Measurements from ENCODE around the gene KRT1.

The KRT1 gene

DNA sequence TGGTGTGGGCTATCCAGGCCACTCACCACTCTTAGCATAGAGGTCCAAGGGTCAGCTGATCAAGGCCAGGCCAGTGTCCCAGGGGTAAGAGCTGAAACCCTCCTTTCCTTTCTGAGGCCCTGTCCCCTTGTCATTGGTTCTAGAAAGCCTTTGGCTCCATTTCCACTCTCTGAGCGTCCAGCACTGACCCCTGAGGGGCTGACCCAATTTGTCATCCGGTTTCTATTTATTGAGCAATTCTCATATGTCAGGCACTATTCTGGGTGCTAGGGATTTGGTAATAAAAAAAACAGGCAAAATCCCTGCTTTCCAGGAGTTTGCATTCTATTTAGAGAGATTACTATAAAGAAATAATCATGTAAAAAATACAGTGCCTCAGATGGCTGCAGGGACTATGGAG is 19.8 kb upstream of the KRT1 start:
- H3K4me3 ChIP-seq (ENCODE audit: low read depth, low read length), result no peak overlapping the region

DNA sequence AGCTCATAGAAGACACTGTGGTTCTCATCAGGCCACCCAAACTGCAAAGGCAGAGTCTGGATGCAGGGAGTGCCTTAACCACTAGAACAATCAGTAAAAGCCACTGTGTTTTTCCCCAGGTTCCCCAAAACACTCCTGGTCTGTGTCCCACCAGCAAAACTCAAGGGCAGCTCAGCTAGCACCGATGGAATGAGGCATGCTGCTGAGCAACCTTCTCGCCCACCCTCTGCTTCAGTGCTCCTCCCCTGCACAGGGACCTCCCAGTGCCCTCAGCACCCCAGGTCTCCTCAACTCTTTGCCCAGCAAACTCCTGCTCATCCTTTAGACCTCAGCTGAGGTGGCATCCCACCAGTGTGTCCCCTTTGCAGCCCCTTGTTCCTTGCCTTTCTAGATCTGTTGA is 19.2 kb upstream of the KRT1 start:
- no peak overlapping the region for H3K4me3 ChIP-seq (ENCODE audit: low read depth, low read length)
- DNase-seq (ENCODE audit: low read depth), result no peak

More for the DNA sequence above, 19.8 kb upstream of the KRT1 start:
- no peak for DNase-seq (ENCODE audit: low read depth)

DNA sequence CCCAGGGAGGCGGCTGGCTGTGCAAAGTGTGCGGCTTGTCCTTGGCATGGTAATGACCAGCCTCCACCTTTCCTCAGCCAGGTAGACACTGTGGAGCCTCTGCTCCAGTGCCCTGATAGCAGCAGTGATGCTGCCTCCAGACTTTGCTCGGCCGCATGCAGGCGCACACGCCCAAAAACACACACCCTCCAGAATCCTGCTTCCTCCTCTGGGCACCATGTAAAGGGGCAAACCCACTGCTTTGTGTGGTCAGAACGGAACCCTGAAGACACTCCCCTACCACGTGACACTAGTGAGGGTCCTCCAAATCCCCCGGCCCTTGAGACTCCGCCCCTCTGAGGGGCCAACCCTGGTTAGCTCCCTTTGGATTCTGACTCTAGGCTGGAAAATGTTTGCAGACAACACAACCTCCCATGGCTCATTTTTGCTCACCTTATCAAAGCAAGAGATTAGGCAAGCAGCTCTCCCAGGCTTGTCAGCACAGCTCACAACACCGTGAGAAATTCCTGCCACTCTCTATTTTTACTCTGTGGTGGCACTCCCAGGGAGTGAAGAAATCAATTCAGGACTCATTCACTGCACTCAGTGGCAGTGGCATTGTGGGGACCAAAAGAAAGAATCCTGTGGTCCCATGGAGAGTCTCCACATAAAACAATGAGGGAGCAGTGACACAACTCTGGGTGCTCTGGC is 18.6 kb upstream of the KRT1 start:
- no peak overlapping the region for H3K4me3 ChIP-seq (ENCODE audit: low read depth, low read length)
- DNase-seq (ENCODE audit: low read depth), result no peak

DNA sequence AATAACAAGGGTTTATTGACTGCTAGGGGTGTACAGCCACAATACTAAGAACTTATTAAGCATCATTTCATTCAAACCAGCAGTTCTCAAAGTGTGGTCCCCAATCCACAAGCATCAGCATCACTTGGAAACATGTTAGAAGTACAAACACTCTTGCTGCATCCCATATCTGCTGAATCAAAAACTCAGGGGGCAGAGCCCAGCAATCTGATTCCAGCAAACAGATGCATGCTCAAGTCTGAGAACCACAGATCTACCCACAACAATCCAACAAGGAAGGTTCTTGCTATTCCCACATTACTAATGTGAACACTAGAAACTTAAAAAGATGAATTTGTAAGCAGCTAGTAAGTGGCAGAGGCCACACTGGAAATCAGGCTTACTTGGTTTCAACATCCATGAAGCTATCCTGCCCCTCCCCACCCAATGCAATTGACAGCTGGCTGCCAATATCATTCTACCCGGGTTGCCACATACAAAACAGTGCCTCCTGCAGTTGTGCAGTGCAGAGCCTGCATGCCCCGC is 16.9 kb upstream of the KRT1 start:
- H3K4me3 ChIP-seq (ENCODE audit: low read depth, low read length), result no peak overlapping the region
- no peak for DNase-seq (ENCODE audit: low read depth)

DNA sequence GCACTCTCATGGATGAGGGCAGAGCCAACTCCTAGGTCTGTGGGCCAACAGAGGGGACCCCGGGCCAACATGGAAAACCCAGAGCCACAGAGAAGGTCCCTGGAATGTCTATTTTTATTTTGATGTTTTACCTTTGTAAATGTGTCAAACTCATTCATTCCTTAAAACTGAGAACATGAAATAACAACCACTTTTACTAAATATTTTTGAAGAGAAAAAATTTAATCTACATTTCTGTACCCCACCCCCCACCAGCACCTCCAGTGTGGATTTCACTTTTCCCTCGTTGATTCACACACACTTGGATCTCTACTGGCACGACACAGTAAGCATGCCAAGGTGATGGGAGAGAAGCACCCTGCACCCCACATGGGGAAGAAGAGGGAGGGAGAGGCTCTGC is 16.4 kb upstream of the KRT1 start:
- DNase-seq (ENCODE audit: low read depth), result no peak
- H3K4me3 ChIP-seq (ENCODE audit: low read depth, low read length), result no peak overlapping the region

DNA sequence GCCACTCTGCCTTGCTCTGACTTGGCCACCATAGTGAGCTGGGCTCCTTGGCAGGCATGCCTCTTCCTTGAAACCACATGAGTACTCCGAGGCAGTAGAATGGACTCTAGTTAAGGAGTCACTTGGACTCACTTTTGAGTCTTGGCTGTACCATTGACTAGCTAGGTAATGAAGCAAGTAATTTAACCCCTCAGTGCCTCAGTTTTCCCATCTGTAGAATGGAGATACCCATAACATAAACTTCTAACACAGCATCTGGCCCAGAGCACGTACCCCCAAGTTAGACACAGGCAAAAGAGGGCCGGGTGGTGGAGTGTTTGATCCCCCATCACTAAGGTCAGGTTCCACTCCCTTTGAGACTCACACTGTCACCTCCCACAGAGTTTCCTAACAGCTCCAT is 14.8 kb upstream of the KRT1 start:
- H3K4me3 ChIP-seq (ENCODE audit: low read depth, low read length), result no peak overlapping the region
- DNase-seq (ENCODE audit: low read depth), result no peak

DNA sequence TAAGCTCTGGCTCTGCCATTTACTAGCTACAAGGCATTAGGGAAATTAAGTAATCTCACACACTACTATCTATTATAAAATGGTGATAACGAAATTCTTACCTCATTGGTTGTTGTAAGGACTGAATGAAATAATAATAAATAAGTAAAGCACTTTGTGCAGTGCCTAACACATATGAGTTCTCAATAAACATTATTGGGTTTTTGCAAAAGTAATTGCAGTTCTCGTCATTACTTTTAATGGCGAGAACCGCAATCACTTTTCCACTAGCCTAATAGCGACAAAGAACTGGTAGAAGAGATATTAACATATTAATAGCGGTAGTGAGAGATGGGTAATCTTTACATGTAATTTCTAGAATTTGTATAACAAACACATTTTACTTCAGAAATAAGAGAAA is 13.9 kb upstream of the KRT1 start:
- DNase-seq (ENCODE audit: low read depth), result no peak
- H3K4me3 ChIP-seq (ENCODE audit: low read depth, low read length), result no peak overlapping the region

DNA sequence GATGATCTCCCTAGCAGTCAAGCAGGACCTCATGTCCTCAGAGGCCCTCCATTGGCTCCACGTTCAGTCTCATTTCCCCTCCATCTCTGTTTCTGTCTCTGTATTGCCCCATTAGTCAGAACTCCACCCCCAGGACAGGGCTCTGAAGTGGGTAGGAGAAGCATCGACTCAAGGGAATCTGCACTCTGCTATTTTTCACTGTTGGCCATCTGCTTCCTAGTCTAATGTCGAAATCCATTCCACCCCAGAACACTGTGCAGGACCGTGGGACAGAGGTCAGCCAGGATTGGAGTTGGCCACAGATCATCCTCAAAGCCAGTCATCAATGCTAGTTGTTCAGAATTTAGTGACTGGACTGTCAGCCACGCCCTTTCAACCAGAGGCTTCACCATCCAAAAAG is 13.1 kb upstream of the KRT1 start:
- DNase-seq (ENCODE audit: low read depth), result no peak
- H3K4me3 ChIP-seq (ENCODE audit: low read depth, low read length), result no peak overlapping the region

DNA sequence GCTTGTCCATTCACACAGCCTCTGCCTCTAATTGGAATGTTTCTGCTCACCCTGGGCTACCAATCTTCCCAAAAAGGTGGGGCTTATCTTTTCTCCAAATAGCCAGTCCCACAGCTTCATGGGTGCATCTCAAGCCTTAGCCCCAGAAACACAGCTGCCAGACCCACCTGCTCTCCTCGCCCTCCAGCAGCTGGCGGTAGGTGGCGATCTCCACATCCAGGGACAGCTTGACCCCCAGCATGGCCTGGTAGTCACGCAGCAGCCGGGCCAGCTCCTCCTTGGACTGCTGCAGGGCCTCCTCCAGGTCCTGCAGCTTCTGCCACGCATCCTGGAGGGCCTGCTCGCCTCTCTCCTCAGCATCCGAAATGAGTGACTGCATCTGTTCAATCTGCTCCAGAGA is 12.0 kb upstream of the KRT1 start:
- H3K4me3 ChIP-seq (ENCODE audit: low read depth, low read length), result no peak overlapping the region
- DNase-seq (ENCODE audit: low read depth), result no peak

DNA sequence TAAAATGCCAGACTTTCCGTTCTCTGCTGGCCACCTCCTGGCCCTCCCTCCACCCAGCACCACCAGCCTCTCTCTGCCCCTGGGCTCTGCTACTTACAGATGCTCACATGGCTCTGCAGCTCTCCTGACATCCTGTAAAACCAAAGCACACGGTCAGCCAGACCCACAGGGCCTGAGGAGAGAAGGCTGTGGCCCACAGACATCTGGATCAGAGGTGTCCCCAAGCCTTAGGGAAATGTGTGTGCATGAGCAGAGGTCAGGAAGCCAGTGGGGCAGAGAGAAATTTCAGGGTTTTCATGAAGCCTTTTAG is 11.6 kb upstream of the KRT1 start:
- H3K4me3 ChIP-seq (ENCODE audit: low read depth, low read length), result no peak overlapping the region
- no peak for DNase-seq (ENCODE audit: low read depth)

DNA sequence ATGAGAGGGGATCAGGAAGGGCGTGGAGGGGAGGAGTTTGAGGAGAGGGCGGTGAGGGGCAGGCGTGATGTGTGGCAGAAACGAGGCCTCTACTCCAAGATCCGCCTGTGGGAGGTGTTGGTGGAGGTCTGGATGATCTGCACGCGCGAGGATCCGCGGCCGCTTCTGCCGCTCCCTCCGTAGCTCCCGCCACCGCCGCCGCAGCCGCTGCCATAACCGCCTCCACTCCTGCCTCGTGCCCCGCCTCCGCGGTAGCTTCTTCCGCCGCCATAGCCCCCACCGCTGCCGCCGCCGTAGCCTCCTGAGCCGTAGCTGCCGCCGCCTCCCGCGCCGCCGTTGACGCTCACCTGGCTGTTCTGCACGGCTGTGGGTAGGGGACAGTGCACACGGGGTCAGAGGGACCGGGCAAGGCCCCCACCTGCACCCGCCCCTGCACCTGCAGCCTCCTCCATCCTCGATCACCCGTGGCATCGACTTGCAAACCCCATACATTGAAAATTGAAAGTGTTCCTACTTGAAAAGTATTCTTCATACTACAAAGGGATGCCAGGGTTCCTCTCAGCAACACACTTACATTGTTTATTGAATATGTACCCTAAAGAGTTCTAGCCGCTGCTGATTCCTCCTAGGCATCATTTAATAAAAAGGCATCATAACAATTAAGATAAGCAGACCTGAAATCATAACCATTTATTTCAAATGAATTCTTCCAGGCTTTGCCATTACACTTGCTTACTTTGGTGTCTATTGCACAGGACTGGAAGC is 11.1 kb upstream of the KRT1 start:
- no peak for DNase-seq (ENCODE audit: low read depth)
- H3K4me3 ChIP-seq (ENCODE audit: low read depth, low read length), result no peak overlapping the region

DNA sequence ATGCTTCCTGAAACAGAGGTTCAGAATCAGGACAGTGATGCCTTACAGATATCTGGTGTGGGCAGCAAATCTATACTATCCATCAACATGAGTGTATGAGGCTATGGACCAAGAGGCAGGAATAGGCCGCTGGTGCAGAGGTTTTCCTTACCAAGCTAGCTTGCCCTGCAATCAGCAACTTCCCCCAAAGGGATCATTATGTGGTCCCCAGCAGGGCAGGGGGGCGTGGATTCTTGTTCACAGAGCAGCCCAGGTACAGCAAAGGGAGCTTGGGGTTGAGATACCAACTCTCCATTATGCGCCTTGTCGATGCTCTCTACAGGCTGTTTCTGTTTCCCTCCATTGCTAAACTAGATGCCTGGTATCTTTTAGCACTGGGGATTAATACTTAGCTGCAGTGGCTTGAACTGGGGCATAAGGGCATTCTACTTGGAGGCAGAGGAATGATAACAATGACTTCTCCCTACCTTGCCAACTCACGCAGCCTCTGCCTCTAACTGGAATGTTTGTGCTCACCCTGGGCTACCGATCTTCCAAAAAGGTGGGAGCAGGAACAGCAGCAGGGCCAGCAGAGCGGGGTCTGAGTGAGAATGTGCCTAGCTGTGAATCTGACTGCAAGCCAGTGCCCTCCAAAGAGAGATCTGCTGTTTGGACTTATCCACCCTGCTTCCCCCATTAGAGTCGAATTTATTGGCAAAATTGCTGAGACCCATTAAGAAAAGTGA is 10.3 kb upstream of the KRT1 start:
- H3K4me3 ChIP-seq (ENCODE audit: low read depth, low read length), result no peak overlapping the region
- DNase-seq (ENCODE audit: low read depth), result no peak

DNA sequence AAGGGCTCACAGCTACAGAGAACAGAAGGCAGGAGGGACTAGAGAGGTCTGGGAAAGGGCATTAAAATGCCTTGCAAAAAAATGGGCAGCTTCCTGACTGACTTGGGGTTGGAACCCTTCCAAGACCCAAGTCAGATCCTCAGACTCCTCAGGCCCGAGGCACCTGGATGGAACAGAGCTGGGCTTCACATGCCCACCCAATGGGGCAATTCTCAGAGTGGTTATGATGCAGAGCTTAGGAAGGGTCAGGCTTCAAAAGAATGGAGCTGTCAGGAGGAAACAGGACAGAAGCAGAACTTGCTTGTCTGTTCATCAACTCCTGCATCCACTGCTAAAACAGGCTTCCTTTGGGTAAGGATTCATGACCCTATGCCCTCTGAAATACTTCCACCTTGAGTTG is 9.7 kb upstream of the KRT1 start:
- no peak overlapping the region for H3K4me3 ChIP-seq (ENCODE audit: low read depth, low read length)
- DNase-seq (ENCODE audit: low read depth), result no peak

DNA sequence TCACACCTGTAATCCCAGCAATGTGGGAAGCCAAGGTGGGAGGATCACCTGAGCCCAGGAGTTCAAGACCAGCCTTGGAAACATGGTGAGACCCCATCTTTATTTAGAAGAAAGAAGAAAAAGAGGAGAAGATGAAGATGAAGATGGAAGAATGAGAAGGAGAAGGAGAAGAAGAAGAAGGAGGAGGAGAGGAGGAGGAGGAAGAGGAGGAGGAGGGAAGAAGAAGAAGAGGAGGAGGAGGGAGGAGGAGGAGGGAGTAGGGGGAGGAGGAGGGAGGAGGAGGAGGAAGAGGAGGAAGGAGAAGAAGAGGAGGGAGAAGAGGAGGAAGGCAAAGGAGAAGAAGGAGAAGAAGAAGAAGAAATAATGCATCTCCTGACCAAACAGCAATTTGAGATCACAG is 9.0 kb upstream of the KRT1 start:
- H3K4me3 ChIP-seq (ENCODE audit: low read depth, low read length), result no peak overlapping the region
- no peak for DNase-seq (ENCODE audit: low read depth)

DNA sequence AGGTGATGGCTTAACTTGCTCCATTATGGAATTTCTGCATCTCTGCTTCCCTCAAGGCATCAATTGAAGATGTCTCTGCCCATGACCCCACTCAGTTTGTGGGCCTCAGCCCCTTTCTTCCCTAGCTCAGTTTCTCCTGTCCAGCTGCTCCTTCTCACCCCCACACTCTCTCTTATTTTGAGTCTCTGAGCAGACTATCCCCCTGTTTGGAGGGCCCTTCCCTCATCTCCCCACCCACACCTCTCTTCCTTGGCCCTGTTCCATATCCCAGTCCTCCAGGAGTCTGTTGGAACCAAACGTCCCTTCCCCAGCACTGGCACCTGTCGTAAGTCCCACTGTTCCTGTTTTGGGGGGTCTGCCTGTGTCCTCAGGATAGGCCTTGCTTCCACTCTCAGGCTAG is 8.3 kb upstream of the KRT1 start:
- no peak overlapping the region for H3K4me3 ChIP-seq (ENCODE audit: low read depth, low read length)
- DNase-seq (ENCODE audit: low read depth), result no peak

DNA sequence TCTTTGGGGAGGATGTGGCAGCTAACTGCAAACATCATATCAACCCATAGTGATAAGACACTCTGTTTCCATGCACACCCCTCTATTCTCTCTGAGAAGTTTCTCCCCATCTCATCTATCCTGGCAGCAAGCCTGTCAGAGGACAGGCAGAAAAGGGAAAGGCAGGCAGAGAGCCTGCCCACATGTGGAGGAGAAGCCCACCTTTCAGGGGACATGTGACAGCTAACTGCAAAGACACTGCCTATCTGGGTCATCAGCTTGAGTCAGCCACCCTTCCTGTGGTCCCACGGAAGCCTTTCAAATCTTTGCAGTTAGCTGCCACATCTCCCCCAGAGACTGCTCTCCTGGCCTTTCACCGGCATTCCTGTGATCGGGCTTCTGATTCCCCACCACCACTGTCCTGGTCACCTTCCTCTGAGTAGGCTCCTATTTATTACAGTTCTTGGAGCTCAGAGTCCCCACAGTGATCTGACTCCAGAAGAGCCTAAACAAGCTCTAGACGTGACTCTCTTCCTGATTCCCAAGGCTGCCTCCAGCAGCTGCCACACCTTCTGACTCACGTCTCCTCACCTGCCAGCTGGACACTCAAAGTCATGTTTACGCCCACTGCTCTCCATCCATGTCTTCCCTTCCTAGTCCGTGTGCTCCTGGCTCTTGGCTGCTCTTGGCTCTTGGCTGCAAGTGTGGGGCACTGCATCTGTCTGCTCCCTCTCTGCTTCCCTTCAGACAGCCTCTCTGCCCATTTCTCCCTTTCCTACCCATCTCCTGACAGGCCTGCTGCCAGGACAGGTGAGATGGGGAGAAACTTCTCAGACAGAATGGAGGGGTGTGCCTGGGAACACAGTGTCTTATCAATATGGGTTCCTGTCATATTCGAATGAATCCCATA is 7.5 kb upstream of the KRT1 start:
- DNase-seq (ENCODE audit: low read depth), result no peak
- no peak overlapping the region for H3K4me3 ChIP-seq (ENCODE audit: low read depth, low read length)

DNA sequence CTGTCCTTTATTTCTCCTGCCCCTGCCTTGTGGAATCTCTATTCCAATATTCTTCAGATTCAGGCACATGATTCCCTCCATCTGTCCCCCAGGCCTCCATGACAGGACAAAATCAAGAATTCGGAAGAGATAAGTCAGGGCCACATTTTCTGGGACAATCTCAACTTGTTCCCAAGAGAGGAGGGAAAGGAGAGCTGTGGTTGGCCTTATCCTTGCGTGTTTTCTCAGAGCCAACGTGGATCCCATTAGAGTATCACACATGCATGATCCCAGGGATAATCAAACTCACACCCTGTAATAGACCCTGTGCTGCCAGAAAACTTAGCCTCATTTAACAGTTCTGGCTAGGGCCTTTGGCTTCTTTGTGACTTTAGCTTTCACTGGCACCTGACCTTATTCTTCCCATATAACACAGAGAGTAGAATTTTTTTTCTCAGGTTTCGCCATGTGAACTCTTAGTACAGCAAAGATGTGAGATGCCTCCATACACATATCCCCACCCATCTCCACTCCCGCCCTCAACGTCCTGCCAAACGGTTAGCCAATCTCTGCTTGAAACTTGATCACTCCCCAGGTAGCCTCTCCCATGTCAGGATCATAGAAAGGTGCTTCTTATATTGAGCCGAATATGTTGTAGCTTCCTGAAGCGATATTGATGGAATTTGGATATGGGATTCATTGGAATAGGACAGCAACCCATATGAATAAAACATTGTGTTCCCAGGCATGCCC is 6.7 kb upstream of the KRT1 start:
- no peak overlapping the region for H3K4me3 ChIP-seq (ENCODE audit: low read depth, low read length)
- DNase-seq (ENCODE audit: low read depth), result no peak

DNA sequence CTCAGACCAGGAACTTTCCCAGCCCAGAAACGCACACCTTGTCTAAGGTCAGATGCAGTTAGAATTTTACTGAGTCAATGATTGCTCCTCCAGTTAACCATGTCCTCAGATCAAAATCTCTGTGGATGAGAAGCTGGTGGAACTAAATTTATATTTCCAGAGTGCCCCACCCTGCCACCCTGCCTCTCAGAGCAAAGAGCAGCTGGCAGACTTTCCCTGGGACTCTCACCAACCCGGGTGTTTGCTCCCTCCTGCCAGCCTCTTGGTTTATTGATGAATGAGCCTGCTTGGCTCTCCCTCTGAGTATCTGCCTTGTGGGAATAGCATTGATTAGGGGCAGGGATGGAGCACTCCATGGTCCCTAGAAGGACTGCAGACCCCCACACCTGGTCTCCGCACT is 5.9 kb upstream of the KRT1 start:
- no peak overlapping the region for H3K4me3 ChIP-seq (ENCODE audit: low read depth, low read length)
- no peak for DNase-seq (ENCODE audit: low read depth)

DNA sequence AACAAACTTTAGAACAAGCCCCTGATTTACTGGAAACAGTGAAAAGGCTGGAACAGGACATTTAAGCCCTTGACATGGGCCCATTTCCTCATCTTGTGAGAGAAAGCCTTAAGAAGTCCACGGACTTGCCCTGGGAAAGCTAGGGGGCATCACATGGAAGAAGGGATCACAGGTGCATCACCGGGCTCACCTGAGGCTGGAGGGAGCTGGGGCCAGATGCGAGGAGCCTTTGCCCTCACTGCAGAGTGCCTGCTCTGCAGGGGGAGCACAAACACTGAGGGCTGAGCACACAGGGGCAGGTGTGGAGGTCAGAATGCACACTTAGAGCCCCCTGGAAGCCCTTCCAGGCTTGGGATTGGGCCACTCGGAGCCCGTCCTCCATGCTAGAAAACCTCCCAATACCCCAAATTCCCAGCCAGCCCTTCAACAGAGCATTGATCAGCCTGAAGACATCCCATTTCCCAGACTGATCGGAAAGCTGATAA is 5.2 kb upstream of the KRT1 start:
- no peak for DNase-seq (ENCODE audit: low read depth)
- no peak overlapping the region for H3K4me3 ChIP-seq (ENCODE audit: low read depth, low read length)

Data from skeletal muscle cell (primary cell).